Subcutaneous abdominal adipose tissue (tissue), 5 donors: Measurements from ENCODE around the gene LSM7.

ENCODE experiments used
- H3K27ac ChIP-seq: one replicate; pipeline ENCODE4 v1.7.0; 2013; ENCODE audit warnings: low read depth, mild to moderate bottlenecking, inconsistent platforms, low read length, moderate library complexity
- H3K27me3 ChIP-seq, 5 donors: one replicate each; pipeline ENCODE4 v1.7.0; 2013; ENCODE audit warnings: low read length in 5 of 5, inconsistent platforms in 1 of 5; ENCODE audit not compliant: control insufficient read depth in 5 of 5, insufficient read depth in 4 of 5
- H3K36me3 ChIP-seq, 5 donors: one replicate each; pipeline ENCODE4 v1.7.0; 2013; ENCODE audit warnings: low read length in 5 of 5; ENCODE audit not compliant: control insufficient read depth in 5 of 5, insufficient read depth in 5 of 5
- H3K4me1 ChIP-seq, 5 donors: one replicate each; pipeline ENCODE4 v1.7.0; 2013; ENCODE audit warnings: low read length in 5 of 5, mild to moderate bottlenecking in 3 of 5, moderate library complexity in 1 of 5; ENCODE audit not compliant: control insufficient read depth in 5 of 5, insufficient read depth in 5 of 5
- H3K4me3 ChIP-seq, 5 donors: one replicate each; pipeline ENCODE4 v1.7.0; 2013; ENCODE audit warnings: low read length in 5 of 5, low read depth in 1 of 5
- H3K9ac ChIP-seq, 5 donors: one replicate each; pipeline ENCODE4 v1.7.0; 2013; ENCODE audit warnings: low read length in 5 of 5, mild to moderate bottlenecking in 4 of 5, moderate library complexity in 3 of 5
- H3K9me3 ChIP-seq, 5 donors: one replicate each; pipeline ENCODE4 v1.7.0; 2013; ENCODE audit warnings: low read length in 5 of 5; ENCODE audit not compliant: control insufficient read depth in 5 of 5
- donor health status: healthy.
- donor health status: healthy.
- donor health status: healthy.
- donor health status: healthy.
- donor health status: healthy.

Gene LSM7

DNA sequence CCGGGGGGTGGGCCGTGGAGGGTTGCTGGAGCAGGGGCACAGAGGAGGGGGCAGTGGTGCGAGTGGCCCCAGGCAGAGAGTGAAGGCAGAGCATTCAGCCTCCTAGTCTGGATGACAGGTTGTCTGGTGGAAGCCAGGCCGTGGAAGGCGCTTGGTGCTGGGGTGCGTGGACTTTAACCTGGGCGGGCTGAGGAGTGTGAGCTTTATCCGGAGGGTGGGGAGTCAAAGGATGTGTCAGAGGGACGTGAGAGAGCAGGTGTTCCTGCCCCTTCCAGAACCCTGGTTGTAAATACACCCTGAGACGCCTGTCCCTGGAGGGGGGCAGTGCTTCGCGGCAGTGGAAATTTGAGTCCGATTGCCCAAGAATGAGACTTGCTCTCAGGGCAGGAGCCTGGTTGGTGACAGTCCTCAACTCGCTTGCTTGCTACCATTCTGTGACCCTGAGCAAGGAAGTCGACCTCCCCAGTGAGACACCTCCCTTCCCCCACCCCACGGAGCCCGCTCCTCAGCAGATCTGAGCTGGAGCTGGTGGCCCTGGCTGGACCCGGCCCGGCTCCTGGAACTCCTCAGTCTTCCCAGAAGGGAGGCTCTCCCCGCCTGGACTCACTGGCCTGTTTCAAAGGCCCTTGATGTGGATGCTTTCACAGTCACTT is 2.4 kb upstream of the LSM7 start:
- no peak overlapping the region for H3K9ac ChIP-seq
- H3K4me3 ChIP-seq = no peak overlapping the region
- H3K27me3 ChIP-seq = no peaks in the 10 kb centered on the region
- no peak overlapping the region for H3K27ac ChIP-seq
- H3K36me3 ChIP-seq = peaks cover 0 to 3% (median 2%) of the 10 kb centered on the region in 5 donors
- H3K4me1 ChIP-seq = peaks cover 9 to 65% (median 53%) of the 10 kb centered on the region in 5 donors
- no peaks in the 10 kb centered on the region for H3K9me3 ChIP-seq

DNA sequence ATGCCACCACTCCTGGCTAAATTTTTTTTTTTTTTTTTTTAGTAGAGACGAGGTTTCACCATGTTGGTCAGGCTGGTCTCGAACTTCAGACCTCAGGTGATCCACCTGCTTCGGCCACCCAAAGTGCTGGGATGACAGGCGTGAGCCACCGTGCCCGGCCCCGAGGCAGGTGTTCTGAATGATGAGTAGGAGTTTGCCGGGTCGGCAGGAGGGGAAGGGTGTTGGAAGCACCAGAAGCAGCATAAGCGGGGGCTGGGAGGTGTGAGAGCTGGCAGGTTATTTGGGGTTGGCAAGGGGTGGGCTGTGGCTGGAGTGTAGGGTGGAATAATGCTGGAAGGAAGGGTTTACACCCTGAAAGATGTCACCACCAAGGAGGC is 1.9 kb upstream of the LSM7 start:
- Histone ChIP-seq H3K27ac (no peak overlapping the region), H3K4me3 (no peak overlapping the region), H3K9me3 (no peaks in the 10 kb centered on the region), H3K4me1 (peaks cover 9 to 65% (median 53%) of the 10 kb centered on the region in 5 donors), H3K9ac (no peak overlapping the region), H3K27me3 (no peaks in the 10 kb centered on the region), H3K36me3 (peaks cover 0 to 8% (median 5%) of the 10 kb centered on the region in 5 donors)

DNA sequence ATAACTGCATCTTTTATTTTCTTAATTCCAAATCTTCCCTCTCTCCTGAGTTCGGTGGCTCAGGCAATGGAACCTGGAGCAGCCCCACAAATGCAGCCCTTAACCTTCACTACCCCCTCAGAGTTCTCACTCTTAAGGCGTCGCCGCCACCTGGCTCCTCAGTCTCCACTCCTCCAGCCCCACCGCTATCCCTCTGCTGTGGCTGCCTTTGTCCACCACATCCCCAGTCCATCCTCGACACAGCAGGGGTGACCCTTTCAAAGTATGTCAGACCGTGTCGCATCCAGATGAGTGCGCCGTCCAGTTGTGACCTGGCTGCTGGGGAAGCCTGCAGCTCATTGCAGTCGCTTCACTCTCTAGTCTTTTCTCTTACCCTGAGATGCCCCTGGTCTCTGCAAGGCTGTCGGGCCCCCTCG is 1.1 kb upstream of the LSM7 start:
- H3K36me3 ChIP-seq = peaks cover 0 to 14% (median 12%) of the 10 kb centered on the region in 5 donors
- H3K9ac ChIP-seq = peak overlapping the region; percentile 56 to 92 (median 91)
- H3K27ac ChIP-seq = no peak overlapping the region
- peaks cover 9 to 65% (median 53%) of the 10 kb centered on the region in 5 donors for H3K4me1 ChIP-seq
- no peaks in the 10 kb centered on the region for H3K27me3 ChIP-seq
- H3K4me3 ChIP-seq = peak overlapping the region; percentile 72 to 97 (median 91)
- H3K9me3 ChIP-seq = no peaks in the 10 kb centered on the region

DNA sequence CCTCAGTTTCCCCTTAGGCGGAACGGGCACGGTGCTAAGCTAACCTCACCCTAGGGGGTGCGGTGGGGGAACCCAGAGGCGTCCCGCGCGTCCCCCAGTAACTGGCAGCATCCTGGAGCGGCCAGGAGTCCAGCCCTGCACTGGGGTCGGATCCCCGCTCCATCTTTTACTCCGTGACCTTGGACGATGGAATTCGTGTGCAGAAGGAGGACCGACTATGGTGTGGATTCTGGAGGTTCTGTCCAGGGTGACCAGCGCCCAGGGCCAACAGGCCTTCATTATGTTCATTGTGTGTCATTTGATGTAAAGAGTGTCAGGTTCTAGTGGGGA is 728 bp upstream of the LSM7 start:
- Histone ChIP-seq H3K4me1 (peaks cover 9 to 63% (median 53%) of the 10 kb centered on the region in 5 donors), H3K4me3 (peak overlapping the region; percentile 72 to 97 (median 91)), H3K9ac (peak overlapping the region; percentile 56 to 92 (median 91)), H3K27me3 (no peaks in the 10 kb centered on the region), H3K9me3 (no peaks in the 10 kb centered on the region), H3K27ac (peak overlapping the region; percentile 72), H3K36me3 (peaks cover 0 to 18% (median 15%) of the 10 kb centered on the region in 5 donors)

DNA sequence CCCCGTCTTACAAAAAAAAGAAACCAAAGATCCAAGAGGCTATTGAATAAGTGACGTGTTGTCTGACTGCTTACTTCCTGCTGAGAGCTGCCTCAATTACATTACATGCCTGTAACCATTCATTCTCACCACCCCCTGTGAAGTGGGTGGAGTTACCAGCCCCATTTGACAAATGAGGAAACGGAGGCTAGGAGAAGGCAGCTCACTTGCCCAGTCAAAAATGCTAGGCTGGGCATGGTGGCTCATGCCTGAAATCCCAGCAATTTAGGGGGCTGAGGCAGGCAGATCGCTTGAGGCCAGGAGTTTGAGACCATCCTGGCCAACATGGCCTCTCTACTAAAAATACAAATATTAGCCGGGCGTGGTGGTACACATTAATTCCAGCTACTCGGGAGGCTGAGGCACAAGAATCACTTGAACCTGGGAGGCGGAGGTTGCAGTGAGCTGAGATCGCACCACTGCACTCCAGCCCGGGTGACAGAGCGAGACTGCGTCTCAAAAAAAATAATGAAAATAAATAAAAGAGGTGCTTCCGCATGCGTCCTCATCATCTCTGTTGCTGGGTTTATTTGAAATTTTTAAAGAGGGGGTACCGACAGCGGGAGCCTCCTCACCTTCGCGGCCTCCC is 499 bp downstream of the LSM7 start:
- peaks cover 9 to 51% (median 44%) of the 10 kb centered on the region in 5 donors for H3K4me1 ChIP-seq
- H3K9me3 ChIP-seq = no peaks in the 10 kb centered on the region
- H3K9ac ChIP-seq = peak overlapping the region; percentile 44 to 92 (median 91)
- H3K36me3 ChIP-seq = peaks cover 0 to 25% (median 19%) of the 10 kb centered on the region in 5 donors
- H3K27ac ChIP-seq = peak overlapping the region; percentile 72
- H3K27me3 ChIP-seq = no peaks in the 10 kb centered on the region
- peak overlapping the region; percentile 90 to 97 (median 91) for H3K4me3 ChIP-seq

DNA sequence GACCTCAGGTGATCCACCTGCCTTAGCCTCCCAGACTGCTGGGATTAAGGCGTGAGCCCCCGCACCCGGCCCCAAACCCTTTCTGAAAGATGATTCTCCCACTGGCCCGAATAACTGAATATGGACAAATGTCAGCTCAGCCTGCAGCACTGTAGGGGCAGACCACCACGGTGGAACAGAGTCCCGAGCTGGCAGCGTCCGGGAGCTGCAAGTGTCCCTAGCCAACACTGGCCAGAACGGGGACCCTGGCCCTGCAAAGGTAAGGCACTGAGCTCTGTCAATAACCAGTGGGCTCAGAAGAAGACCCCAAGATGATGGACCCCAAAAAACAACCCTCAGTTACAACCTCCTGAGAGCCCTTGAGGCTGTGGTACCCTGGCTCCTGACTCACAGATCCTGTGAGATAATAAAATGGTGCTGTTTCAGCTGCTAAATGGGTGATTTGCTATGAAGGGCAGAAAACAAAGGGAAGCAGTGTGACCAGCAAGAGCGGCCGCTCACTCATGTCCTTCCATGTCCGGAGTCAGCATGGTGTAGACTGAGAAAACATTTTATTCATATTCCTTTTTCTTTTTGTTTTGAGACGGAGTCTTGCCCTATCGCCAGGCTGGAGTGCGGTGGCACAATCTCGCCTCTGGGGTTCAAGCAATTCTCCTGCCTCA is 1.6 kb downstream of the LSM7 start:
- H3K27me3 ChIP-seq = no peaks in the 10 kb centered on the region
- peaks cover 0 to 33% (median 27%) of the 10 kb centered on the region in 5 donors for H3K36me3 ChIP-seq
- H3K4me1 ChIP-seq = peaks cover 9 to 42% (median 35%) of the 10 kb centered on the region in 5 donors
- H3K27ac ChIP-seq = no peak overlapping the region
- no peaks in the 10 kb centered on the region for H3K9me3 ChIP-seq
- H3K9ac ChIP-seq = no peak overlapping the region
- H3K4me3 ChIP-seq = no peak overlapping the region

DNA sequence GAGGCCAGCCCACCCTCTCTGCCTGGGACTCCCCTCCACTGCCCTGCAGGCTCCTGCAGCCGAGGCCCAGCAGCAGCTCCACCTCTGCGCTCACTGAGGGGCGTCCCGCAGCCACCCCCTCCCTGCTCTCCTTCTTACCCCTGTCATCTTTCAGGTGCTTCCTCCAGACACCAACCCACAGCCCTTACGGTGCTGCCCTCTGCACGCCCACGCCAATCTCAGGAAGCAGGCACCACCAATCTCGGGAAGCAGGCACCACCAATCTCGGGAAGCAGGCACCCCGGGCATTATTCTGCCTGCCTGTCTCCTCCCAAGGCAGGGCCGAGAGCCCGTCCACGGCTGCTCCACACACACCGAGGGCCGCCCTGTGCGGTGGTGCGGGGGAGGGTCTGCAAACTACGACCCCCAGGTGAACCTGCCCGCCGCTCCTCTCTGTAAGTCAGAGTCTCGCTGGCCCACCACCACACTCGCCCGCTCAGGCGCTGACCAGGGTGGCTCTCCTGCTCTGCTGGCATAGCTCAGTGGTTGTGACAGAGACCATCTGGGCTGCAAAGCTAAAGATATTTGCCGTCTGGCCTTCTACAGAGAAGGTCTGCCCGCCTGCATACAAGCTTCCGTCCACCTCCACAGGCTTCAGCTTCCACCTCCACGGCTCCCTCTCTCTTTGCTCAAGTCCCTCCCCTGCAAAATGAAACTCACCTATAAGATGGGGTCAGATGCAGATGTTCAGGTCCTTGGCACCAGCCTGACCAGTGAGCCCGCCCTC is 2.9 kb downstream of the LSM7 start:
- Histone ChIP-seq H3K36me3 (peaks cover 0 to 43% (median 32%) of the 10 kb centered on the region in 5 donors), H3K27me3 (no peaks in the 10 kb centered on the region), H3K9me3 (no peaks in the 10 kb centered on the region)

DNA sequence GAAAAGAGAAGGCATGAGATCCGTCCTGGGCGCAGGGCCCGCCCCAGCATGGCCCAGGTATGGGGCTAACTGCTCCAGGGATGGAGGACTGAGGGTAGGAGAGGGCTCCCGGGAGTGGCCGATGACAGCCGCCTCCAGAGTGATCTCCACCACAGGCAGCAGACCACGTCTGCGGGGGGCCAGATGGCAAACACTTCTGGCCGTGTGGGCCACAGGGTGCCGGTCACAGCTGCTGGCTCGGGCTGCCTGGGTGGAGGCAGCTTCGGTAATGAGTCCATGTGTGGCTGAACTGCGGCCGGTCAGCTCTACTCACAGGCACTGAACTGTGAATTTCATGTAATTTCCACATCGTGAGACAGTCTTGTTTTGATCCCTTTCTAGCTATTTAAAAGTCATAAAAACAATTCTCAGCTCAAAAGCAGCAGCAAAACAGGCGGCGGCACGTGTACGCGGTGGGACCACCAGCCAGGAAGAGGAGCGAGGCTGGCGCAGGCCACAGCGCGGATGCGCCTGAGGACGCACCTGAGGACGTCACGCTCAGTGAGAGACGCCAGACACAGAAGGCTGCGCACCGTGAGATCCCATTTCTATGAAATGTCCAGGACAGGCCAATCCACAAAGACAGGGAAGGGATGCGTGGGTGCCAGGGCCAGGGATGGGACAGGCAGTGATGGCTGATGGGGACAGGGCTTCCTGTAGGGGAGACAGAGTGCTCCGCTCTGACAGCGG is 4.0 kb downstream of the LSM7 start:
- H3K27ac ChIP-seq = no peak overlapping the region
- H3K4me3 ChIP-seq = no peak overlapping the region
- no peaks in the 10 kb centered on the region for H3K9me3 ChIP-seq
- no peaks in the 10 kb centered on the region for H3K27me3 ChIP-seq
- H3K36me3 ChIP-seq = peaks cover 0 to 43% (median 32%) of the 10 kb centered on the region in 5 donors
- H3K9ac ChIP-seq = no peak overlapping the region
- H3K4me1 ChIP-seq = peaks cover 8 to 24% (median 21%) of the 10 kb centered on the region in 5 donors

More for the DNA sequence above, 2.9 kb downstream of the LSM7 start:
- H3K4me1 ChIP-seq = peaks cover 8 to 32% (median 28%) of the 10 kb centered on the region in 5 donors
- H3K9ac ChIP-seq = no peak overlapping the region
- no peak overlapping the region for H3K27ac ChIP-seq
- no peak overlapping the region for H3K4me3 ChIP-seq

DNA sequence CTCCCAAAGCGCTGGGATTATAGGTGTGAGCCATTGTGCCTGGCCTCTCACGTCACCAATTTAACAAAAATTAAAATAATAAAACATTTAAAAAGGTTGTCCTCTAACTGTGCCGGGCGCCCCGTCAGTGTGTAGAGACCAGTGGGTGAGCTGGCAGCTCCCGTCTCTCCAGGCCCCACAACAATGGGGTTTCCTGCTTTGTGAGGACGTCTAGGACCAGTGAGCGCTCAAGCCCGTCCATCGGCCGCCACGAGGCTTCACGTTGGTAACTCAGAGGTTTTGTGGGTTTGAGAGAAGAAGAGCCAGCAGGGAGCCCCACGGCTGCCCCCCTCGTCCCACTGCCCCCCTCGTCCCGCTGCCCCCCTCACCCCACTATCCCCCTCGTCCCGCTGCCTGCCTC is 4.7 kb downstream of the LSM7 start:
- Histone ChIP-seq H3K9me3 (no peaks in the 10 kb centered on the region), H3K4me1 (peaks cover 5 to 18% (median 16%) of the 10 kb centered on the region in 5 donors), H3K9ac (no peak overlapping the region), H3K27ac (no peak overlapping the region), H3K36me3 (peaks cover 0 to 43% (median 32%) of the 10 kb centered on the region in 5 donors), H3K4me3 (no peak overlapping the region), H3K27me3 (no peaks in the 10 kb centered on the region)
